K562 (cell line): Measurements from ENCODE around the gene ZNF195.

Source experiments
- RNF2 ChIP-seq: sonication (generic); IDR thresholded peaks from 2 replicates; pipeline ENCODE4 v1.6.1; 2016
- SRF ChIP-seq, 2 experiments: fragments of 250-450, 450-650 bp in 1 of 2; sonication (Bioruptor Pico) in 1 of 2; sonication (generic) in 1 of 2; formaldehyde crosslinking; IDR thresholded peaks; 2 replicates each; pipeline versions ENCODE4 v1.5.0 to v1.5.1; 2020 to 2022; ENCODE audit warnings: mild to moderate bottlenecking in 1 of 2, missing genetic modification reagents in 1 of 2

- TF ChIP-seq RNF2 (no peak), SRF (CRISPR knock-in tag; IDR thresholded peaks at IDR 0.05) (no peak)
Observed at GRCh38 chr11:3345736-3346135, 33.2 kb downstream of the ZNF195 start.
